ENCODE results near the gene SULT1A2. TPM values are rescaled to one million over a fixed set of nuclear protein-coding genes. Genes with fewer than 3 reads are reported as not detected.

Gene SULT1A2
- total RNA-seq, 1 experiment from 2014 or later = 0.44 TPM

GRCh38 chr16:28575446-28576109 is 21.3 kb downstream of the SULT1A2 start:
- CTCF ChIA-PET = interaction anchor here (1.0 to 1.2 kb wide), 2 partner anchors 21 to 26 kb away, joined by 3 to 4 read pairs; partner anchors contain the start of gene SGF29
- TF ChIP-seq CTCF (IDR thresholded peaks at IDR 0.05; ENCODE audit: unreplicated experiment) = no peak
- Mint-ChIP-seq H3K27me3 (ENCODE audit: insufficient read depth, unreplicated experiment) (no peaks in the 10 kb centered on the region), H3K36me3 (ENCODE audit: insufficient read depth, unreplicated experiment) (peaks cover 12% of the 10 kb centered on the region), H3K4me1 (ENCODE audit: insufficient read depth, unreplicated experiment) (peaks cover 5% of the 10 kb centered on the region), H3K4me3 (ENCODE audit: unreplicated experiment) (no peak overlapping the region), H3K9me3 (ENCODE audit: unreplicated experiment) (no peaks in the 10 kb centered on the region), H3K27ac (ENCODE audit: low read depth, unreplicated experiment) (no peak overlapping the region)
- no peak for DNase-seq (ENCODE audit: unreplicated experiment)
- BruUV-seq (replicated peaks) = no TSS peak
- intact Hi-C loops (cut with micrococcal nuclease) = no loop called here
- POLR2A ChIA-PET = interaction anchor here (0.8 kb wide), 1 partner anchor 20 kb away, joined by 4 read pairs; no protein-coding TSS in a partner anchor

GRCh38 chr16:28574925-28575324 is 21.9 kb downstream of the SULT1A2 start:
- no peak overlapping the region for H3K4me3 Mint-ChIP-seq (ENCODE audit: unreplicated experiment)
- BruUV-seq (replicated peaks) = no TSS peak
- intact Hi-C loops (cut with micrococcal nuclease) = no loop called here

GRCh38 chr16:28573738-28574718 is 22.8 kb downstream of the SULT1A2 start:
- H3K36me3 Mint-ChIP-seq (ENCODE audit: insufficient read depth, unreplicated experiment) = peaks cover 12% of the 10 kb centered on the region
- no peak overlapping the region for H3K27ac Mint-ChIP-seq (ENCODE audit: low read depth, unreplicated experiment)
- no peak for TF ChIP-seq CTCF (IDR thresholded peaks at IDR 0.05; ENCODE audit: unreplicated experiment)
- H3K9me3 Mint-ChIP-seq (ENCODE audit: unreplicated experiment) = no peaks in the 10 kb centered on the region
- intact Hi-C loops (cut with micrococcal nuclease) = no loop called here
- CTCF ChIA-PET = no interaction called here
- peaks cover 8% of the 10 kb centered on the region for H3K4me1 Mint-ChIP-seq (ENCODE audit: insufficient read depth, unreplicated experiment)
- no peak for DNase-seq (ENCODE audit: unreplicated experiment)
- no TSS peak for BruUV-seq (replicated peaks)
- POLR2A ChIA-PET = no interaction called here
- no peaks in the 10 kb centered on the region for H3K27me3 Mint-ChIP-seq (ENCODE audit: insufficient read depth, unreplicated experiment)
- no peak overlapping the region for H3K4me3 Mint-ChIP-seq (ENCODE audit: unreplicated experiment)

More at GRCh38 chr16:28574925-28575324, 21.9 kb downstream of the SULT1A2 start:
- no peak for TF ChIP-seq CTCF (IDR thresholded peaks at IDR 0.05; ENCODE audit: unreplicated experiment)
- H3K36me3 Mint-ChIP-seq (ENCODE audit: insufficient read depth, unreplicated experiment) = peaks cover 12% of the 10 kb centered on the region
- DNase-seq (ENCODE audit: unreplicated experiment) = no peak
- POLR2A ChIA-PET = no interaction called here
- no peak overlapping the region for H3K27ac Mint-ChIP-seq (ENCODE audit: low read depth, unreplicated experiment)
- H3K27me3 Mint-ChIP-seq (ENCODE audit: insufficient read depth, unreplicated experiment) = no peaks in the 10 kb centered on the region
- peaks cover 5% of the 10 kb centered on the region for H3K4me1 Mint-ChIP-seq (ENCODE audit: insufficient read depth, unreplicated experiment)
- H3K9me3 Mint-ChIP-seq (ENCODE audit: unreplicated experiment) = no peaks in the 10 kb centered on the region
- CTCF ChIA-PET = interaction anchor here (1.0 to 1.2 kb wide), 2 partner anchors 21 to 25 kb away, joined by 3 to 4 read pairs; partner anchors contain the start of gene SGF29
